Endothelial cell of umbilical vein (primary cell): Measurements from ENCODE around the gene CACNA2D3. TPM values are rescaled to one million over a fixed set of nuclear protein-coding genes. Genes with fewer than 3 reads are reported as not detected.

Experiments
- BruUV-seq: library from RNA; stranded (reverse); fragments of 400-500 nt; replicated peaks from 2 replicates; lab custom pipeline; 2021; lab: Mats Ljungman, UMichigan
- CTCF ChIA-PET: fragments of 300-600, 350-600 bp; sonication (Branson Sonifier 250); formaldehyde crosslinking; loops from one replicate; lab custom pipeline; 2021; ENCODE audit warnings: antibody characterized with exemption, inconsistent platforms; lab: Charles Lee
- POLR2A ChIA-PET: fragments of 300-600, 350-600 bp; sonication (Branson Sonifier 250); formaldehyde crosslinking; loops from one replicate; lab custom pipeline; 2021; ENCODE audit warnings: antibody characterized with exemption, inconsistent platforms; lab: Charles Lee
- DNase-seq: peaks from one replicate; pipeline ENCODE4 v3.0.0-alpha.2; 2011; ENCODE audit warnings: low read depth, low spot score
- FAIRE-seq: peaks from 2 replicates; lab custom pipeline; 2011; peaks lifted over from hg19 to GRCh38; lab: Jason Lieb, UNC
- H2AFZ ChIP-seq: 2 replicates; pipeline ENCODE4 v1.6.0; 2012; ENCODE audit warnings: low read depth, low read length, control low read depth, inconsistent platforms
- H3K27ac ChIP-seq: 2 replicates; pipeline ENCODE4 v1.5.1; 2011; ENCODE audit warnings: low read depth, mild to moderate bottlenecking, control low read depth, low read length, moderate library complexity; ENCODE audit not compliant: insufficient read depth
- H3K27me3 ChIP-seq, 2 experiments: 2 replicates each; pipeline versions ENCODE4 v1.6.0 to v1.6.1; 2011; ENCODE audit warnings: low read length in 2 of 2, mixed read lengths in 1 of 2; ENCODE audit not compliant: control insufficient read depth in 2 of 2, insufficient read depth in 2 of 2
- H3K36me3 ChIP-seq, 2 experiments: 2 replicates in 1 of 2; 3 replicates in 1 of 2; pipeline ENCODE4 v1.5.1; 2011; ENCODE audit warnings: low read length in 2 of 2, mild to moderate bottlenecking in 1 of 2, moderate library complexity in 1 of 2; ENCODE audit not compliant: control insufficient read depth in 2 of 2, insufficient read depth in 2 of 2; ENCODE audit errors: extremely low read depth in 1 of 2
- H3K4me1 ChIP-seq: 3 replicates; pipeline ENCODE4 v1.5.1; 2011; ENCODE audit warnings: mild to moderate bottlenecking, low read length; ENCODE audit not compliant: control insufficient read depth, insufficient read depth; ENCODE audit errors: extremely low read depth
- H3K4me2 ChIP-seq: 2 replicates; pipeline ENCODE4 v1.6.1; 2011; ENCODE audit warnings: low read length, control low read depth, mixed read lengths; ENCODE audit not compliant: insufficient read depth
- H3K4me3 ChIP-seq, 3 experiments: fragments of 200-600 bp in 1 of 3; sonication (generic), shearing (Covaris generic) in 1 of 3; replicated peaks in 1 of 3; 2 replicates each; pipeline ENCODE4 v1.5.1; 2011 to 2016; ENCODE audit warnings: control low read depth in 3 of 3, low read length in 3 of 3, mild to moderate bottlenecking in 2 of 3, inconsistent platforms in 1 of 3, low read depth in 1 of 3, moderate library complexity in 1 of 3; ENCODE audit not compliant: insufficient read depth in 1 of 3
- H3K79me2 ChIP-seq: 2 replicates; pipeline ENCODE4 v1.6.0; 2012; ENCODE audit warnings: low read length, inconsistent platforms; ENCODE audit not compliant: control insufficient read depth, insufficient read depth
- H3K9ac ChIP-seq: replicated peaks from 2 replicates; pipeline ENCODE3; 2011; ENCODE audit warnings: low read length, control low read depth; ENCODE audit not compliant: insufficient read depth; ENCODE audit errors: extremely low read depth
- H3K9me1 ChIP-seq: replicated peaks from 3 replicates; pipeline ENCODE4 v1.6.0; 2011; ENCODE audit warnings: mild to moderate bottlenecking, low read length; ENCODE audit not compliant: control insufficient read depth, insufficient read depth; ENCODE audit errors: extremely low read depth
- H3K9me3 ChIP-seq: replicated peaks from 2 replicates; pipeline ENCODE4 v1.5.1; 2012; ENCODE audit warnings: low read length, inconsistent platforms; ENCODE audit not compliant: control insufficient read depth, insufficient read depth
- H4K20me1 ChIP-seq: replicated peaks from 2 replicates; pipeline ENCODE3; 2011; ENCODE audit warnings: mild to moderate bottlenecking, low read length; ENCODE audit not compliant: control insufficient read depth, insufficient read depth; ENCODE audit errors: extremely low read depth
- EZH2 ChIP-seq: IDR thresholded peaks from 2 replicates; pipeline ENCODE4 v1.6.1; 2012; ENCODE audit warnings: borderline replicate concordance, low read depth, mild to moderate bottlenecking, moderate library complexity, low read length, inconsistent platforms; ENCODE audit not compliant: severe bottlenecking
- FOS ChIP-seq: IDR thresholded peaks from 2 replicates; pipeline ENCODE4 v1.6.1; 2011; ENCODE audit warnings: mild to moderate bottlenecking, low read length, moderate library complexity, borderline replicate concordance; ENCODE audit not compliant: insufficient read depth
- GATA2 ChIP-seq: IDR thresholded peaks from 2 replicates; pipeline ENCODE4 v1.7.0; 2011; ENCODE audit warnings: low read depth, mild to moderate bottlenecking, moderate library complexity, mixed read lengths, low read length; ENCODE audit not compliant: insufficient read length, insufficient read depth
- JUN ChIP-seq: IDR thresholded peaks from 2 replicates; pipeline ENCODE4 v1.6.1; 2011; ENCODE audit warnings: borderline replicate concordance, low read depth; ENCODE audit not compliant: insufficient read length, insufficient read depth
- MYC ChIP-seq: IDR thresholded peaks from one replicate; pipeline ENCODE4 v1.6.1; 2011; ENCODE audit warnings: mild to moderate bottlenecking, low read depth, low read length
- POLR2A ChIP-seq: IDR thresholded peaks from 2 replicates; pipeline ENCODE4 v1.6.1; 2012; ENCODE audit warnings: low read depth, mild to moderate bottlenecking, control low read depth, low read length
- POLR2AphosphoS5 ChIP-seq: IDR thresholded peaks from 2 replicates; pipeline ENCODE4 v1.6.1; 2012; ENCODE audit warnings: low read depth, mild to moderate bottlenecking, control low read depth, low read length, moderate library complexity; ENCODE audit not compliant: insufficient read depth
- dilution Hi-C: fragments of 300-500 bp; cut with MboI; formaldehyde crosslinking; loops from one replicate; pipeline ENCODE4 v1.15.0; 2019; ENCODE audit warnings: low sequenced_read_pairs; ENCODE audit not compliant: extremely low pct_ligation_motif_present
- intact Hi-C: fragments of 100-400 bp; cut with micrococcal nuclease; formaldehyde crosslinking; loops from one replicate; pipeline ENCODE4 v1.10.0; 2022
- polyA plus RNA-seq, 4 experiments: library from polyadenylated mRNA; depleted of rRNA in 3 of 4; stranded (reverse) in 3 of 4; unstranded in 1 of 4; fragments of >200 nt; gene quantifications; 2 replicates each; pipeline versions ENCODE4 v1.2.1 to v1.2.3, GENCODE V29; 2011 to 2012; ENCODE audit warnings: missing spikeins in 1 of 4
- total RNA-seq: library from RNA; stranded (reverse); gene quantifications from 2 replicates; pipeline ENCODE4 v1.2.3, GENCODE V29; 2021
- TF ChIP-seq, protein P1 (sequence below): IDR thresholded peaks from 2 replicates; pipeline ENCODE4 v1.6.1; 2011; ENCODE audit not compliant: insufficient read depth, insufficient read length
- TF ChIP-seq, protein P2 (sequence below), 2 donors: IDR thresholded peaks; 1 replicate in 1 of 2; 2 replicates in 1 of 2; pipeline ENCODE4 v1.5.1; 2011; ENCODE audit warnings: low read length in 2 of 2, mild to moderate bottlenecking in 2 of 2, moderate library complexity in 2 of 2, control low read depth in 1 of 2, inconsistent platforms in 1 of 2, low read depth in 1 of 2; ENCODE audit not compliant: insufficient read depth in 1 of 2; ENCODE audit errors: extremely low read depth in 1 of 2

CACNA2D3 gene
- total and polyA plus RNA-seq, 2 donors (not counting 3 experiments of a cell fraction or from before 2014, with no cell fraction given): not detected

DNA sequence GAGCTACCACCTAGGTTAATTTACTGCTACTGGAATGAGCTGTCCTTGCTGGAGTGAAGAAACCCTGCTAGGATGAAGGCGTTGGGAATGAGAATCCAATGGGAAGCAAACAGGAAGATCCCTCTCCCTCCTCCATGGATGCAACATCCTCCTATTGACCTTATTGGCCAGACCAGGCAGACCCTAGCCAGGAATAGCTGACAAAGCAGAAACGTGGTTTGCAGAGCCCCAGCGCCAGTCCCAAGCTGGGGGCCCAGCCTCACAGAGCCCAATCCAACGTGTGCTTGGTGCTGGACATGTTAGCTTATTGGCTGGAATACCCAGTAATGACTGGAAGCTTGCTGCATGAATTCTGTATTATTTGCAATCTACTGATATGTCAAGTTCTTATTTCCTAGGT is 532.4 kb downstream of the CACNA2D3 start:
- Histone ChIP-seq H3K9me1 (no peaks in the 10 kb centered on the region), H3K27ac (no peak overlapping the region), H2AFZ (no peak overlapping the region), H3K4me2 (no peak overlapping the region), H3K9ac (no peak overlapping the region), H3K36me3 (no peaks in the 10 kb centered on the region), H3K27me3 (no peaks in the 10 kb centered on the region), H3K4me3 (no peak overlapping the region), H3K79me2 (no peaks in the 10 kb centered on the region), H3K4me1 (no peaks in the 10 kb centered on the region), H3K9me3 (peaks cover 9% of the 10 kb centered on the region), H4K20me1 (no peaks in the 10 kb centered on the region)
- intact Hi-C loops: no loop called here
- BruUV-seq: no TSS peak
- CTCF ChIA-PET: no interaction called here
- DNase-seq: no peak
- POLR2A ChIA-PET: no interaction called here
- dilution Hi-C loops: no loop called here
- TF ChIP-seq GATA2: no peak
- no peak for TF ChIP-seq EZH2
- TF ChIP-seq, protein P1, sequence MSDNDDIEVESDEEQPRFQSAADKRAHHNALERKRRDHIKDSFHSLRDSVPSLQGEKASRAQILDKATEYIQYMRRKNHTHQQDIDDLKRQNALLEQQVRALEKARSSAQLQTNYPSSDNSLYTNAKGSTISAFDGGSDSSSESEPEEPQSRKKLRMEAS: no peak
- no peak for TF ChIP-seq POLR2A
- no peak for TF ChIP-seq JUN
- TF ChIP-seq POLR2AphosphoS5: no peak
- TF ChIP-seq, protein P2, sequence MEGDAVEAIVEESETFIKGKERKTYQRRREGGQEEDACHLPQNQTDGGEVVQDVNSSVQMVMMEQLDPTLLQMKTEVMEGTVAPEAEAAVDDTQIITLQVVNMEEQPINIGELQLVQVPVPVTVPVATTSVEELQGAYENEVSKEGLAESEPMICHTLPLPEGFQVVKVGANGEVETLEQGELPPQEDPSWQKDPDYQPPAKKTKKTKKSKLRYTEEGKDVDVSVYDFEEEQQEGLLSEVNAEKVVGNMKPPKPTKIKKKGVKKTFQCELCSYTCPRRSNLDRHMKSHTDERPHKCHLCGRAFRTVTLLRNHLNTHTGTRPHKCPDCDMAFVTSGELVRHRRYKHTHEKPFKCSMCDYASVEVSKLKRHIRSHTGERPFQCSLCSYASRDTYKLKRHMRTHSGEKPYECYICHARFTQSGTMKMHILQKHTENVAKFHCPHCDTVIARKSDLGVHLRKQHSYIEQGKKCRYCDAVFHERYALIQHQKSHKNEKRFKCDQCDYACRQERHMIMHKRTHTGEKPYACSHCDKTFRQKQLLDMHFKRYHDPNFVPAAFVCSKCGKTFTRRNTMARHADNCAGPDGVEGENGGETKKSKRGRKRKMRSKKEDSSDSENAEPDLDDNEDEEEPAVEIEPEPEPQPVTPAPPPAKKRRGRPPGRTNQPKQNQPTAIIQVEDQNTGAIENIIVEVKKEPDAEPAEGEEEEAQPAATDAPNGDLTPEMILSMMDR (IDR thresholded peaks at IDR 0.05; ENCODE audit: extremely low read depth in 1 of 2, insufficient read depth in 1 of 2, low read depth in 1 of 2, low read length in 2 of 2): no peak
- no peak for TF ChIP-seq FOS
- TF ChIP-seq MYC: no peak
- FAIRE-seq: no peak
